Measurements from ENCODE around the gene MGAT1.
"Not testable (repeated sequence)": the region's sequence is repeated elsewhere in the genome, so short reads cannot be mapped to it uniquely, and the experiment has no call there.

Gene MGAT1

DNA sequence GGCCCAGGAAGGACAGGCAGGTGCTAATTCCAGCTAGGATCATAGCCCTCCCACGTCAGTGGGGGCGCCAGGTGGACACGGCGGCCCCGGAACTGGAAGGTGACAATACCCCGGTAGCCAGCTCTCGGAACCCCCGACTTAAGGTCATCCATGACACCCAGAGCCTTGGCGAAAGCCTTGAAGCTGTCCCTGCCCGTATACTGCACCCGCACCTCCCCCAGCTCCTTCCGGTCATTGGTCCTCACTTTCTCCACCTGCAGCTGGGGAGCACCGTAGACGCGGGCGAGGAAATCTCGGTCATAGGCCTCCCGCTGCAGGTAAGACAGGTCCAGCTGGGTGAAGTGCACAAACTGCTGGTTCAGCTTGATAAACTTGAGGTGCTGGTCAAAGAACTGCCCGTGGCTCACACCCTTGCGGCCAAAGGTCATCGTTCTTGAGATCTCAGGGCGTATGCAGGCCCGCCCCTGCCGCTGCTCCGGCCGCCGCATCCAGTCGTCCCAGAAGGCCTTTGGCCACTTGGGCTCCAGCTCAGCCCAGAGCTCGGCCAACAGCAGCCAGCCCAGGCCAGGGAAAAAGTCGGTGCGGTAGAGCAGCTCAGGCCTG lies 10.9 kb downstream of the MGAT1 start:
- ATAC-seq: no peak
- no peak for TF ChIP-seq ZNF565 (CRISPR knock-in tag; conservative IDR thresholded peaks at IDR 0.05; ENCODE audit: low read depth)
- TF ChIP-seq BACH2 (CRISPR knock-in tag; IDR thresholded peaks at IDR 0.05; ENCODE audit: borderline replicate concordance): no peak
- no peak for TF ChIP-seq PPARA (CRISPR knock-in tag; IDR thresholded peaks at IDR 0.05; ENCODE audit: borderline replicate concordance)
- TF ChIP-seq ZC3H10 (CRISPR knock-in tag; IDR thresholded peaks at IDR 0.05): no peak
- TF ChIP-seq ZFP30 (CRISPR knock-in tag; IDR thresholded peaks at IDR 0.05): no peak
- TF ChIP-seq, protein P1, sequence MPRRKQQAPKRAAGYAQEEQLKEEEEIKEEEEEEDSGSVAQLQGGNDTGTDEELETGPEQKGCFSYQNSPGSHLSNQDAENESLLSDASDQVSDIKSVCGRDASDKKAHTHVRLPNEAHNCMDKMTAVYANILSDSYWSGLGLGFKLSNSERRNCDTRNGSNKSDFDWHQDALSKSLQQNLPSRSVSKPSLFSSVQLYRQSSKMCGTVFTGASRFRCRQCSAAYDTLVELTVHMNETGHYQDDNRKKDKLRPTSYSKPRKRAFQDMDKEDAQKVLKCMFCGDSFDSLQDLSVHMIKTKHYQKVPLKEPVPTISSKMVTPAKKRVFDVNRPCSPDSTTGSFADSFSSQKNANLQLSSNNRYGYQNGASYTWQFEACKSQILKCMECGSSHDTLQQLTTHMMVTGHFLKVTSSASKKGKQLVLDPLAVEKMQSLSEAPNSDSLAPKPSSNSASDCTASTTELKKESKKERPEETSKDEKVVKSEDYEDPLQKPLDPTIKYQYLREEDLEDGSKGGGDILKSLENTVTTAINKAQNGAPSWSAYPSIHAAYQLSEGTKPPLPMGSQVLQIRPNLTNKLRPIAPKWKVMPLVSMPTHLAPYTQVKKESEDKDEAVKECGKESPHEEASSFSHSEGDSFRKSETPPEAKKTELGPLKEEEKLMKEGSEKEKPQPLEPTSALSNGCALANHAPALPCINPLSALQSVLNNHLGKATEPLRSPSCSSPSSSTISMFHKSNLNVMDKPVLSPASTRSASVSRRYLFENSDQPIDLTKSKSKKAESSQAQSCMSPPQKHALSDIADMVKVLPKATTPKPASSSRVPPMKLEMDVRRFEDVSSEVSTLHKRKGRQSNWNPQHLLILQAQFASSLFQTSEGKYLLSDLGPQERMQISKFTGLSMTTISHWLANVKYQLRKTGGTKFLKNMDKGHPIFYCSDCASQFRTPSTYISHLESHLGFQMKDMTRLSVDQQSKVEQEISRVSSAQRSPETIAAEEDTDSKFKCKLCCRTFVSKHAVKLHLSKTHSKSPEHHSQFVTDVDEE (CRISPR knock-in tag; IDR thresholded peaks at IDR 0.05): no peak
- TF ChIP-seq ZFP3 (CRISPR knock-in tag; IDR thresholded peaks at IDR 0.05): no peak
- no peak for TF ChIP-seq OSR1 (CRISPR knock-in tag; IDR thresholded peaks at IDR 0.05)
- TF ChIP-seq ZNF70 (CRISPR knock-in tag; IDR thresholded peaks at IDR 0.05): no peak
- TF ChIP-seq, protein P2, sequence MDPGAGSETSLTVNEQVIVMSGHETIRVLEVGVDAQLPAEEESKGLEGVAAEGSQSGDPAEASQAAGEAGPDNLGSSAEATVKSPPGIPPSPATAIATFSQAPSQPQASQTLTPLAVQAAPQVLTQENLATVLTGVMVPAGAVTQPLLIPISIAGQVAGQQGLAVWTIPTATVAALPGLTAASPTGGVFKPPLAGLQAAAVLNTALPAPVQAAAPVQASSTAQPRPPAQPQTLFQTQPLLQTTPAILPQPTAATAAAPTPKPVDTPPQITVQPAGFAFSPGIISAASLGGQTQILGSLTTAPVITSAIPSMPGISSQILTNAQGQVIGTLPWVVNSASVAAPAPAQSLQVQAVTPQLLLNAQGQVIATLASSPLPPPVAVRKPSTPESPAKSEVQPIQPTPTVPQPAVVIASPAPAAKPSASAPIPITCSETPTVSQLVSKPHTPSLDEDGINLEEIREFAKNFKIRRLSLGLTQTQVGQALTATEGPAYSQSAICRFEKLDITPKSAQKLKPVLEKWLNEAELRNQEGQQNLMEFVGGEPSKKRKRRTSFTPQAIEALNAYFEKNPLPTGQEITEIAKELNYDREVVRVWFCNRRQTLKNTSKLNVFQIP (CRISPR knock-in tag; IDR thresholded peaks at IDR 0.05; ENCODE audit: borderline replicate concordance, low read depth): no peak
- TF ChIP-seq ZNF8 (CRISPR knock-in tag; IDR thresholded peaks at IDR 0.05): no peak
- TF ChIP-seq ISL1 (CRISPR knock-in tag; IDR thresholded peaks at IDR 0.05): no peak
- no peak for TF ChIP-seq GLIS3 (CRISPR knock-in tag; IDR thresholded peaks at IDR 0.05)
- no peak for TF ChIP-seq TCF4 (CRISPR knock-in tag; IDR thresholded peaks at IDR 0.05; ENCODE audit: borderline replicate concordance)
- TF ChIP-seq TOX (CRISPR knock-in tag; IDR thresholded peaks at IDR 0.05; ENCODE audit: borderline replicate concordance): no peak
- TF ChIP-seq CSDC2 (CRISPR knock-in tag; IDR thresholded peaks at IDR 0.05): no peak

DNA sequence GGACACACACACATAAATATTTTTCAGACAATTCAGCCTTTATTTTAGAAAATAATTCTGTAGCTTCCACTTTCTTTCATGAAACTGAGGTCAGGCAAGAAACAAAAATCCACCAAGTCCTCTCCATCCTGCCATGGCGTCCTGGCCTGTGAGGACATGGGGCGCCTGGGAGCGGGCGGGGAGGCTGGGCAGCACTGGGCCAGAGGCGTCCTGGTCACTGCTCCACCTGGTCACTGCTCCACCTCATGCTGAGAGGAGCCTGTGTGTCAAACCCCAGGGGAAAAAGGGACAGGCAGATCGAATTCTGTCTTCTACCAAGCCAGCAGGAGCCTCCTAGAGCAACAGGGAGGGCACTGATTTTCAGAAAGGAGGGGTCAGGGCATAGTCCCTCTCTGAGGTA lies 12.1 kb downstream of the MGAT1 start:
- TF ChIP-seq RARB (CRISPR knock-in tag; IDR thresholded peaks at IDR 0.05) (no peak), ESRRG (CRISPR knock-in tag; IDR thresholded peaks at IDR 0.05) (no peak), PPARA (CRISPR knock-in tag; IDR thresholded peaks at IDR 0.05; ENCODE audit: borderline replicate concordance) (no peak), ZNF565 (CRISPR knock-in tag; conservative IDR thresholded peaks at IDR 0.05; ENCODE audit: low read depth) (no peak), GLIS3 (CRISPR knock-in tag; IDR thresholded peaks at IDR 0.05) (no peak)
- TF ChIP-seq, protein P1 (CRISPR knock-in tag; IDR thresholded peaks at IDR 0.05): no peak
- TF ChIP-seq, protein P3, sequence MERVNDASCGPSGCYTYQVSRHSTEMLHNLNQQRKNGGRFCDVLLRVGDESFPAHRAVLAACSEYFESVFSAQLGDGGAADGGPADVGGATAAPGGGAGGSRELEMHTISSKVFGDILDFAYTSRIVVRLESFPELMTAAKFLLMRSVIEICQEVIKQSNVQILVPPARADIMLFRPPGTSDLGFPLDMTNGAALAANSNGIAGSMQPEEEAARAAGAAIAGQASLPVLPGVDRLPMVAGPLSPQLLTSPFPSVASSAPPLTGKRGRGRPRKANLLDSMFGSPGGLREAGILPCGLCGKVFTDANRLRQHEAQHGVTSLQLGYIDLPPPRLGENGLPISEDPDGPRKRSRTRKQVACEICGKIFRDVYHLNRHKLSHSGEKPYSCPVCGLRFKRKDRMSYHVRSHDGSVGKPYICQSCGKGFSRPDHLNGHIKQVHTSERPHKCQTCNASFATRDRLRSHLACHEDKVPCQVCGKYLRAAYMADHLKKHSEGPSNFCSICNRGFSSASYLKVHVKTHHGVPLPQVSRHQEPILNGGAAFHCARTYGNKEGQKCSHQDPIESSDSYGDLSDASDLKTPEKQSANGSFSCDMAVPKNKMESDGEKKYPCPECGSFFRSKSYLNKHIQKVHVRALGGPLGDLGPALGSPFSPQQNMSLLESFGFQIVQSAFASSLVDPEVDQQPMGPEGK (CRISPR knock-in tag; IDR thresholded peaks at IDR 0.05; ENCODE audit: borderline replicate concordance): no peak
- no peak for ATAC-seq

DNA sequence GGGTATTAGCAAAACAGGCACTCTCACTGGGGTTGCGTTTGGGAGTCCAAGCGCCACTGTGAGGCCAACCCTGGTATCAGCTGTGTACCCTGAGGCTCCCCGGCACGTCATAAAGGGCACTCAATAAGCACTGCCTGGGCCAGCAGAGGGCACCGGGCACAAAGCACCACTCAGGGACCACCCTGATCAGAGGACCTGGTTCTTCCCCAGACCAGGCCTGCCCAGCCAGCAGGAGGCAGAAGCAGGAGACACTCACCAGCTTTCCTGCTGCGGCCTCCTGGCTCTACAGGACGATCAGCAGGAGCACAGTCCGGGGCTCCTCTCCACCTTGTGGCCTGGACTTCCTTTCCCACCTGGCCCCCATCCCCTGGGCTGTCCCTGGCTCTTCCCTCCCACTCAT lies 12.6 kb downstream of the MGAT1 start:
- ATAC-seq: no peak
- no peak for TF ChIP-seq TOX (CRISPR knock-in tag; IDR thresholded peaks at IDR 0.05; ENCODE audit: borderline replicate concordance)
- TF ChIP-seq BACH2 (CRISPR knock-in tag; IDR thresholded peaks at IDR 0.05; ENCODE audit: borderline replicate concordance): no peak
- TF ChIP-seq ESRRG (CRISPR knock-in tag; IDR thresholded peaks at IDR 0.05): no peak
- TF ChIP-seq ISL1 (CRISPR knock-in tag; IDR thresholded peaks at IDR 0.05): no peak
- TF ChIP-seq ZFP30 (CRISPR knock-in tag; IDR thresholded peaks at IDR 0.05): no peak
- TF ChIP-seq ZNF8 (CRISPR knock-in tag; IDR thresholded peaks at IDR 0.05): no peak
- no peak for TF ChIP-seq ZC3H10 (CRISPR knock-in tag; IDR thresholded peaks at IDR 0.05)

DNA sequence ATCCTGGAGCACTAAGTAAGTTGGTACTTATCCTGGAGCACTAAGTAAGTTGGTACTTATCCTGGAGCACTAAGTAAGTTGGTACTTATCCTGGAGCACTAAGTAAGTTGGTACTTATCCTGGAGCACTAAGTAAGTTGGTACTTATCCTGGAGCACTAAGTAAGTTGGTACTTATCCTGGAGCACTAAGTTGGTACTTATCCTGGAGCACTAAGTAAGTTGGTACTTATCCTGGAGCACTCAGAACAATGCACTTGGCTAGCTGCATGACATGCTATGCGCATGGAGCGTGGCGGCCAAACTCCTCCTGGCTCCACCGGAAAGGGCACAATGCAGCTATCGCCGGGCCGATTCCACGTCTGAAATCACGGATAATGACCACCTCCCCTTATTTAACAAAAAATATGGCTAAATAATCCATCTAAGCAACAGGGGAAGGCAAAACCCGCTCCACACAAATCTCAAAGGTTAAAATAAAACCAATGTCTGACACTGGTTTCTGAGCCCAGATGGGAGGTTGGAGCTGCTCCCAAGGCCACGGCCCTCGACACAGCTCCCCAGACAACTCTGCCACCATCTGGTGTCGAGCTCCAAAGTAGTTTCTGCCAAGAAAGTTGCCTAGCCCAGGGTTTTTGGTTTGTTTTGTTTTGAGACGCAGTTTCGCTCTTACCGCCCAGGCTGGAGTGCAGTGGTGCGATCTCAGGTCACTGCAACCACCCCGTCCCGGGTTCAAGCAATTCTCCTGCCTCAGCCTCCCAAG lies 13.8 kb downstream of the MGAT1 start:
- not testable (repeated sequence) for ATAC-seq
